Hindlimb muscle (tissue), 1 donor: ENCODE results near the gene CNPY1. TPM values are rescaled to one million over a fixed set of nuclear protein-coding genes. Genes with fewer than 3 reads are reported as not detected.
"Not testable (repeated sequence)": the region's sequence is repeated elsewhere in the genome, so short reads cannot be mapped to it uniquely, and the experiment has no call there.

Experiments
- DNase-seq: peaks from one replicate; pipeline ENCODE4 v3.0.0-alpha.2; 2013
- polyA plus RNA-seq: library from polyadenylated mRNA; unstranded; fragments of 120-200 nt; gene quantifications from one replicate; pipeline ENCODE4 v1.2.1, GENCODE V29; 2013; ENCODE audit not compliant: insufficient read length

Gene CNPY1
- polyA plus RNA-seq, 1 donor, result not detected

DNA sequence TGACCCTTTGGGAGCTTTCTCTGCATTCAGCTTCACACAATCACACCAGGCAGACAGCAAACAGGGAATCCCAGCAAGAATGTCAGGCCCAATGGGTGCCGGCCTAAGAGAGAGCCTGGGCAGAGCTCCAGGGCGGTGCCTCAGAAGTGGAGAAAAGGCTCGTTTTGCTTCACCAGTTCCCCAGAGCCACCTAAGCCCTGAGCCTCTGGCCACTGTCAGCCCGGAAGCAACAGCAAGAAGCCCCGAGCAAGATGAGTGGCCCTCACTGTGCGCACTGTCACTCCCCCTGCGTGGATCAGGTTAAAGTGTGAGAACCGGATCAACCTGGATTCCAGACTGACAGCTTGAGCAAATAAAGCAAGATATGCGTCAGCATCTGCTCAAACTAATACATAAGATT is 14.7 kb downstream of the CNPY1 start:
- no peak for DNase-seq

DNA sequence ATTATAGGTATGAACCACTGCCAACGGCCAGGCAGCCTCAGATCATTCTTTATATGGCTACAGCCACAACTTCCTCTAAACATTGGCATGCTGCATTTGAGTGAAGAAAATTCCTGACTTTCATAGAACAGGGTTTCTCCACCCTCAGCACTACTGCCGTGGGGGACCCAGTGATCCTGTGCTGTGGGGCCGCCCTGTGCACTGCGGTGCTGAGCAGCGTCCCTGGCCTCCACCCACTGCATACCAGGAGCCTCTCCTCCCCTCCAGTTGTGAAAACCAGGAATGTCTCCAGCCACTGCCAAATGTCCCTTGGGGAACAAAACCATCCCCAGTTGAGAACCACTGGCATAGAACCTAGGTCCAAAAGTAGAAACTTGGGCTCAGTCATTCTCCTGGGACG is 15.8 kb downstream of the CNPY1 start:
- DNase-seq, result no peak

DNA sequence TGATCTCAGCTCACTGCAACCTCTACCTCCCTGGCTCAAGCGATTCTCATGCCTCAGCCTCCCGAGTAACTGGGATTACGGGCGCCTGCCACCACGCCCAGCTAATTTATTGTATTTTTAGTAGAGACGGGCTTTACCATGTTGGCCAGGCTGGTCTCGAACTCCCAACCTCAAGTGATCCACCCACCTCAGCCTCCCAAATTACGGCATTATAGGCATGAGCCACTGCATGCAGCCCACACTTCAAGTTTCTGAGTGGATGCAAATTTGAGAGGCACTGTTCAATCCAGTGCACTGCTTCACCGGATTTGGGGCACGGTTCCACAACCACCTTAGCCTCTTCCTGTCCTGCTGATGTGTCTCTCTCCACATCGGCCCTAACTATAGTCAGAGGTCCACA is 16.5 kb downstream of the CNPY1 start:
- no peak for DNase-seq

DNA sequence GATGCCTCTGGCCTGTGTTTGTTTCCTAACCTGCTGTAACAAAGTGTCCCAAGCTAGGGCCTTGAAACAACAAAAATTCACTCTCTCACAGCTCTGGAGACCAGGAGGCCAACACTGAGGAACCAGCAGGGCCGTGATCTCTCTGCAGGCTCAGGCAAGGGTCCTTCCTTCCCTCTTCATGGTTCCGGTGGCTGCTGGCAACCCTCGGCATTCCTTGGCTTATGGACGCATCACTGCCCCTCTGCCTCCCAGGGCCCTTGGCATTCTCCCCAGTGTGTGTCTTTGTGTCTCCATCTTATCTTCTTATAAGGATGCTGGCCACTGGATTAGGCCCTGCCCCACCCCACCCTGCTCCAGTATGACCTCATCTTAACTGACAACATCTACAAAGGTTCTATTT is 17.0 kb downstream of the CNPY1 start:
- no peak for DNase-seq

DNA sequence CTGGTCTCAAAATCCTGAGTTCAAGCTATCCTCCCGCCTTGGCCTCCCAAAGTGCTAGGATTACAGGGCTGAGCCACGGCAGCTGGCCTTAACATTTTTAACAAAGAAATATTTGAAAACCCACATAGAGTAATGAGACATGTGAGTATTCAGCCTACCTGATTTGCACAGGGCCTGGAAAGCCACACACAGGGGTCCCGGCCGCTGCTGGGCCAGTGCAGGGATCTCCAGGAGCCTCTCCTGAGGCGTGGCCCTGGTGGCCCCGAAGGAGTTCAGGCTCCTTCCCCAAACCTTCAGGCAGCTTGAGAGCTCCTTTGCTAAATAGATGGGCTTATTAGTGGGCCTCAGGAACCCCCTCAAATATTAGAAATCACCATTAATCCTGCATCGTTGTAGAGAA is 18.7 kb downstream of the CNPY1 start:
- DNase-seq, result no peak

DNA sequence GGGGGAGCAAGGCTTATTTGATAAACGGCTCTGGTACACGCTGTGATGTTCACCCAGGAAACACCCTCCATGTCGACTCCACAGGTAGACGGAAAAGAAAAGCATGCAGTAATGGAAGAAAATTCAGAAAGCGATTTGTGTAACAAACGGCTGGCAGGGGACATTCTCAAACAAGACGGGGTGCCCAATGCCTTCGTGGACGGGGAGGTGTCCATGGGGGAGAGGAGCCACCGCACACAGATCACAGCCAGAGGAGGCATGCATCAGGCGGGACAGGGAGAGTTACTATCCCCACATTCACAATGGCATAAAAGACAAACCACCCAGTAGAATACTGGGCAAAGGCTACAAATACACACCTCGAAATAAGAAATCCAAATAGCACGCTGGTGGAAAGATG is 20.1 kb downstream of the CNPY1 start:
- no peak for DNase-seq

DNA sequence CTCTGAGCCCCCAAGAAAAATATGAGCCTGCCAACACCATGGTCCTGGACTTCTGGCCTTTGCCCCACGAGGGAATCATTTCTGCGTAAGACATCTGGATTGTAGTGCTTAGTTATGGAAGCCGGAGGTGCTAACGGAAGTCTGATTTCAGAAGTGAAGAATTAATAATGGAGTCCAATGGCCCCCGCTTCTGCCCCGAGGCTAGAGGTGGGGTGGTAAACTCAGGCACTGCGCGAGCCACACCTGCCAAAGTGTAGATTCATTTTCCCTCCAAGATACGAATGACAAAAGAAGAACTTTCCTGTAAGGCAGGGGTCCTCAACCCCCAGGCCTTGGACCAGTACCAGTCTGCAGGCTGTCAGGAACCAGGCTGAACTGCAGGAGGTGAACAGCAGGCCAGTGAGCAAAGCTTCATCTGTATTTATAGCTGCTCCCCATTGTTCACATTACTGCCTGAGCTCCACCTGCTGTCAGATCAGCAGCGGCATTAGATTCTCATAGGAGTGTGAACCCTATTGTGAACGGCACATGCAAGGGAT is 22.3 kb downstream of the CNPY1 start:
- DNase-seq, result no peak

DNA sequence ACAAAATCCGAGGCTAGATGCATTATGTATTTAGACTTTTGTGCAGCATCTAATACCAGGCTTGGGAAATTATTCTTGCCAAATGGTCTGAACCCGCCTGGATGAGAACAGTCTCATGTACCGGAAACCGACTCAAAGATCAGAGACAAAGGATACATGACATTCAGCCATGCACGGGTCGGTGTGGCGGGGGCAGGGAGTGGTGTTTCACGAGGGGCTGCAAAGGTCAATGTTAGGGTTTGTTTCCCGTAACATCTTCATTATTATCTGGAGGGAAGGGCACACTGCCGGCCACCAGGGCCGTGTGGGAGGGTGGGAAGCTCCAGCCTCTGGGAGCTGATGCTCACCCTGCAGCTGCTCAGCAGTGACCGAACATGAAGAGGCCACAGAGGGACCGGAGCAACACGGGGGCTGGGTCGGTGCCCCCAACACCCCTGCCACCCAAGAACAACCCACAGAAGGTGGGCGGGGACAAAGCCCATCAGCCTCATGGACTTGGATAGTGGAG is 23.1 kb downstream of the CNPY1 start:
- no peak for DNase-seq

DNA sequence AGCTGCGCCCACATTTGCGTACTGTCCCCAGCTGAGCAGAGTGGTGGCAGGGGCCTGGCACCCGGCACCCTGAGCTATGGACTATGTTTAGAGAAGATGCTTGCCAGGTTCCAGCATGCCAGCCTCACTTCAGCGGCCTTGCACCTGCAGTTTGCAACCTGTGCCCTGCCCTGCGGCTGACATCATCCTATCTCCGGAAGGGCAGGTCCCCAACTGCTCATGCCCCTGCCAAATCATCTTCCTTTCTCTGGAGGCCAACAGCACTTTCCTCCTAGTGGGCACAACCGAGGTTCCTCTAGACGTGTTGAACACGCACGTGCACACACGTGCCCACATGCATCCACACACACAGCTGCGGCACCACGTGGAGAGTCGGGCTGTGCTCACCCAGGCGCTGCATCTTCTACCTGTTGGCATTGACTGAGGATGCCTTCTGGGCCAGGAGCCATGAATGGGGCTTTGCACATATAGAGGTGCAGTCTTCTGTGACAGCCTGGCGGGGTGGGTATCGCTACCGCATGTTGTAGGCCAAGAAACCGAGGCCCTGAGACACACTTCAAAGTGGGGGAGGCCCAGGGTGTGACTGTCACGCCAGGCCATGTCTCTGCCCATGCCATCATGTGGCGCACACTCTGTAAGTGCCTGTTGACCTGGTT is 24.5 kb downstream of the CNPY1 start:
- DNase-seq, result no peak

DNA sequence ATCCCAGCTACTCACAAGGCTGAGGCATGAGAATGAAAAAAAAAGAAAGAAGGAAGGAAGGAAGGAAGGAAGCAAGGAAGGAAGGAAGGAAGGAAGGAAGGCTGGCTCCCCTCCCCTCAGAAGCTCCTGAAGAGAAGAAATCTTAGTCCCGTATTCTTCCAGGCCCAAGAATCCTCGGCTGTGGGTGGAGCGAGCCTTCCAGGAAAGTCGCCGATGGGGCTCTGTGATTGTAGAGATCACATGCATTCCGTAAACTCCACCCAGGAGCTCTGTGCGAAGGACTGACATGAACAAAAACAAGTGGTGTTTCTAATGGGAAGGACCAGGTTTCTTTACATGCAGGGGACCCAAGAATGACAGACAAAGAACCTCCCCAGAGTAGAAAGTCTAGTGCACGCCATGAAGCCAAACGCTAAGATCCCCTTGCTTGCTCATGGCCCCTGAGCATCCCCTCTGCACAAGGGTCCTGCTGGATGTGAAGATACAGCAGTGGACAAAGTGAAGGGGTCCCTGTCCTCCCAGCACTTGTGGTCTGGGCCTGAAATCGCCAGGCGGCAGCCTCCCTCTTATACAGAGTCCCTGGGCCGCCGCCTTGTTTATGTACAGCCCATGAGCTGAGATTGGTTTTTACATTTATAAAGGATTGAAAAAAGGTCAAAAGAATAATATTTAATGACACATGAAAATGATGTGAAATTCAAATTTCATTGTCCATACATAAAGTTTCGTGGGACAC is 25.2 kb downstream of the CNPY1 start:
- no peak for DNase-seq

DNA sequence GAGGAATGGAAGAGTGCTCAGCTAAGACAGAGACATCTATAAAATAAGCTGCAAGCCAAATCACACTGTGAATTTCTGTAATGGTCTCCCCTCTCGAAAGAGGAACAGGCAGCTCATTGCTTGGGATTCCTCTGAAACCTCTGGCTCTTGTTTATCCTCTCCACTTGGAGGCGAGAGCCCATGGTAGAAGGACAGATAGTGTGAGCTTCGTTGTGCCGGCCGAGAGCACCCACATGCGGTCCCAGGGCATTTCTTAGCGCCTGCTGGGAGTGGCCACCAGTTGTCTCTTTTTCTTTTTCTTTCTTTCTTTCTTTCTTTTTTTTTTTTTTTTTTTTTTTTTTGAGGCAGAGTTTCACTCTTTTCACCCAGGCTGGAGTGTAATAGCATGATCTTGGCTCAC is 26.2 kb downstream of the CNPY1 start:
- no peak for DNase-seq

DNA sequence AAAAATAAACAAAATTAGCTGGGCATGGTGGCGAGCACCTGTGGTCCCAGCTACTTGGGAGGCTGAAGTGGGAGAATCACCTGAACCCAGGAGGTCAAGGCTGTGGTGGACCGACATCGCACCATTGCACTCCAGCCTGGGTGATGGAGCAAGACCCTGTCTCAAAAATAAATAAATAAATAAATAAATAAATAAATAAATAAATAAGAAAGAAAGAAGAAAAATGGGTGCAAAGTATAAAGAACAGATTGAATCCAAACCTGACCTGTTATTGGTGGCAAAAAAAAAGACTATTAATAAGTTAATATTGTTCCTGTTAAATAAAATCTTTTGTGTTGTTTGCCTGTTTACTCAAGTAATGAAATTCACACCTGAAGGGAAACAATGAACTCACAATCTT is 27.0 kb downstream of the CNPY1 start:
- not testable (repeated sequence) for DNase-seq

DNA sequence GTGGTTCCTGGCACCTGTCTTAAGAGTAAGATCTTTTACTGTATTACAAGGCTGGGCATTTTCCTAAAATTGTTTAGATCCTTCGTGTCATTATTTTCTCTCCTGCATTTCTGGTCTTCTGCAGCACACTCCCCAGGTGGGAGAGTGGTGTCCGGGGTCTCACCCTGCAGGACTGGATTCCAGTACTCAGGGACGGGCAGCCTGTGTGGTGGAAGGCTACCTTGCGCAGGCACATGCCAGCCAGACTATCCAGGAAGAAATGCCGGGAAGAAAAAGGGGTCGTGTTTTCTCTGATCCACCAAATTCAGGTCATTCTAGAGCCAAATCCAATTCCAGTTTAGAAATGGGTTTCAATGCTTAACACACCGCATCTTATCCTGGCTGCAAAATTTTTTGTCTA is 27.7 kb downstream of the CNPY1 start:
- no peak for DNase-seq

DNA sequence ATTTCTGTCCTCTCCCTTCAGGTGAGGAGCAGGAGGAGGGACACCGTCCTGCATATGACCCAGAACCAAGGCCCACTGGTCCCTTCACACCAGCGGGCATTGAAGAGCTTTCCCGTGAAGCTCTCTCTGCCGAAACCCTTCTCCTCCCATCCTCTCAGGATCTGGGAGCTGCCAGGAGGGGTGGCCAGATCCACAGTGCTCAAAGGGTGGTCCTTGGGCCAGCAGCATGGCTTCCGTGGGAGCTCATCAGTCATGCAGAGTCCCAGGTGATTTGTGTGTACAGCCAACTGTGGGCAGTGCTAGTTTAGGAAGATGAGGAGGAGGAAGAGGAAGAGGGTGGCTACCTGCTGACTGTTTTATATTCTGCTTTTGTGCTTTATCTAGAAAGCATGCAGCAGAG is 28.4 kb downstream of the CNPY1 start:
- DNase-seq, result no peak

DNA sequence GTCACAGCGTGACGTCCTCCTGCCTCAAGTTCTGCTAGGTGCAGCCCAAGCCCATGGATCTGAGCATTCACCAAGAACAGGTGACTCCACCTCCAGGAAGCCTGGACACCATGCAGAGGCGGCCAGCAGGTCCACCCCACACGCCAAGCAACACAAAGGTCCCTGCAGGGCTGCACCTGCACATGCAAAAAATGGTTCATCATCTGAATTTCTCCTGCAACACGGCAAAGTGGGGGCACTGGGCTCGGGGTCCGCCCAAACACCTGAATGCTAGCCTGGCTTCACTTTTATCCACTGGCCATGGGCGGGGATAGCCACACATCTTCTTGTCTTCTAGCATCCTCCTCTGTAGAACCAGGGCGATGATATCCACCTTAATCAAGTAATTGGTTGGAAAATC is 28.9 kb downstream of the CNPY1 start:
- no peak for DNase-seq

DNA sequence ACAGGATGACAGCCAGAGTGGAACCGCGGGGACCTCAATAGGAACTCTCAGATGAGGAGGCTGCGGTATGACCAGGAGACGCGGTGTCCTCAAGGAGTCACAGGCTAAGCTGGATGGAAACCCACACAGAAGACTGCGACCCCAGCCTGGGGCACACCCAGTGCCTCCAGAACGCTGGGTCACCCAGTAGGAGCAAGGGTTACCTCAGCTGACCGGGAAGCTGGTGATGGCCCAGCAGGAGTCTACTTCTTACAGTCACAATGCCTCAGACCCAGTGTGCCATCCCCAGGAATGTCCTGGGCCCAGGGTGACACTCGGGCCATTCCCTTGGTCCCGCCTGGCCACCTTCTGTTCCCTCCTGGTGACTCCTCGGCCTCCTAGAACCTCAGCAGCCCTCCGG is 29.9 kb downstream of the CNPY1 start:
- no peak for DNase-seq

DNA sequence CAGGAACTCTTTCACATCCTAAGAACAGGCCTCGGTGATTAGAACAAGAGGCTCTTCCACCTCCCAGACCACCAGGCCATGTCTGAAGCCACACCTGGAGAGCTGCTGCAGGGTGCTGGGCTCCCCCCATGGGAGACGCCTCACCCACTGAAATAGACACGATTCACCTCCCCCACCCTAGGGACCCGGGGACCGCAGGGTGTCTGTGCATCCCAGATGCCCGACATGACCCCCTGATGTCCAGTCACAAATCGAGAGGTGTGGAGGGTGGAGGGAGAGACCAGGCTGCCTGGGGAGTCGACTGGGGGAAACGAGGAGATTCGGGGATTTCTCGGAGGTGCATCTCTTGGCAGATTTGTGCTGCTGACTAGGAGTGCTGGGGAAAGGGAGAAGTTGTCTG is 31.0 kb downstream of the CNPY1 start:
- no peak for DNase-seq

DNA sequence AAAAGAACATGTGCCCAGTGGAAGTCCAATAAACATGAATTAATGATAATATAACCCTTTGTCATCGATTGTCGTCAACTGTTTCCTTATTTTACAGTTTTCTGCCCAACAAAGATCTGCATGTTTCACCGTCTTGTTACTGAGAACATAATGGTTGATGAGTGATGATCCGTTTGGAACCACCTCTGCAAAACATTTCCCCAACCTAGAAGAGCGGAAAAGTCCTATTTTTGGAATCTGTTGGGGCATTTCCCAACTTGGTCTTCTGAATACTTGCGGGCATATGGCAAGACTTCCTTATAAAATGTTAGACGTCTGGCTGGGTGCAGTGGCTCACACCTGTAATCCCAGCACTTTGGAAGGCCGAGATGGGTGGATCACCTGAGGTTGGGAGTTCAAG is 32.1 kb downstream of the CNPY1 start:
- no peak for DNase-seq

DNA sequence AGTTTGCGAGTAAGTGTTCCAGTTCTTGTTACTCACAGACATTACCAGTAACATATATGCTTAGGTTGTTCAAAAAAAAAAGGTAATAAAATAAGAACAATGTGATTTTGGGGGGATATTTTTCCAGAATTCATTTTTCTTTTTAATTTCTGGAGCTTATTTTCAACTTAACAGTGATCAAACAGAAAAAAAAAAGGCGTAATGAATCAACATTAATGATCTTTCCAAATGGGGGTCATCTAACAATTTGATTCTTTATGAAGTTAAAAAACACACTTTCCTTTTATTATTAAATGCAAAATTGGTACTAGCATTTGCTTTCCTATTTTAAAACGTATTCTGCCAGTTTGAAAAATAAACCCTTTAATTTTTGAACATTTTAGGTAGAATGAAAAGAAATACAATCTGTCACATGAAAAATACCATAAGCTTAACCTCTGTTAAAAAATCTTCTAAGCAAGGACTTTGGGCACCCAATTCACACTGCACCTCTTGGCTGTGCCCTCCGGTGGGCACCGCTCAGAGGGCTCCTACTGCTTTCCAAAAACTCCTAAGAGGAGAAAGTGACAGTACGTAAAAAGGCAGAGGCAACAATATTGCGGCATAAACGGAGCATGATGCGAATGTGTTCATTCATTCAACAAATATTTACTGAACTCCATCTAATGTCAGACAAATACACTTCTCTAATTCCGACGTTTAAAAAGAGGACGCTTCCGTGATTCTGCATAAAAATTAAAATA is 32.6 kb downstream of the CNPY1 start:
- DNase-seq, result no peak

DNA sequence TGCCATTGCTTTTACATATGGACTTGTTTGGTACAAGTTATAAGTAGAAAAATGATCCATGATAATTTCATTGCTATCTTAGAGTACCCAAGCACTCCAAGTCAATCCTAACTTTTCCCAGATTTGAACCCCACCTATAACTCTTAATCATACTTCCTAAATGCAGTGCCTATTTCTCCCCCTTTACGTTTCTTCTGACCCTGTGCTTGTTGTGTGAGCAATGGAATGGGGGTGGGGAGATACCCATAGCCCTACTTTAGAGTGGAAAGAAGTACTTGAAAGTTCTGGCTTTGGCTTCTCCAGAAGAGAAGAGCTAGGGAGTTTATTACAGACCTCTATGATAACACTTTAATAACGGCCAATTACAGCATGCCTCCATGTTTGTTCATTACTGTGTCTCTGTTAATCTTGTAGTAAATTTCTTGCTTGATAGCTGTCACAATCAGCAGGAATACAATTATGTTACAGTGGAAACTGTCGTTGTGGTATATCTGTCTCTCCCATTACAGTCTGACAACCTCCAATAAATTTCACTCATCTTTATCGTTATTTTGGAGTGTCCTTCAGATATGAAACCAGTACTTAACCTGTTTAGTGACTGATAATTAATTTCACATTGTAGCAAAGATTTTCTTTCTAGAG is 34.0 kb downstream of the CNPY1 start:
- no peak for DNase-seq

DNA sequence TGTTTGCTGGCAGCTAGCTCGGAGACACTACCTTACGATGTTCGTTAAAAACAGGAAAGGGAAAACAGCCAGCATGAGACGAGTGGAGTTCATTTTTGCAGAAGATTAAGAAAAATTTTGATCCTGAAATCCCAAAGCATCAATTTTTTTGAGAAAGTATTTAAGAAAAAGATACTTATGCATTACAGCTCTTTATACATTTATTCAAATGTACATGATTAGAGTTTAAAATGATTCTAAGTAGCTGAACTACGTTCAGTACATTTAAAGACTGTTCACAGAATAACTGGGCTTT is 34.7 kb downstream of the CNPY1 start:
- no peak for DNase-seq

DNA sequence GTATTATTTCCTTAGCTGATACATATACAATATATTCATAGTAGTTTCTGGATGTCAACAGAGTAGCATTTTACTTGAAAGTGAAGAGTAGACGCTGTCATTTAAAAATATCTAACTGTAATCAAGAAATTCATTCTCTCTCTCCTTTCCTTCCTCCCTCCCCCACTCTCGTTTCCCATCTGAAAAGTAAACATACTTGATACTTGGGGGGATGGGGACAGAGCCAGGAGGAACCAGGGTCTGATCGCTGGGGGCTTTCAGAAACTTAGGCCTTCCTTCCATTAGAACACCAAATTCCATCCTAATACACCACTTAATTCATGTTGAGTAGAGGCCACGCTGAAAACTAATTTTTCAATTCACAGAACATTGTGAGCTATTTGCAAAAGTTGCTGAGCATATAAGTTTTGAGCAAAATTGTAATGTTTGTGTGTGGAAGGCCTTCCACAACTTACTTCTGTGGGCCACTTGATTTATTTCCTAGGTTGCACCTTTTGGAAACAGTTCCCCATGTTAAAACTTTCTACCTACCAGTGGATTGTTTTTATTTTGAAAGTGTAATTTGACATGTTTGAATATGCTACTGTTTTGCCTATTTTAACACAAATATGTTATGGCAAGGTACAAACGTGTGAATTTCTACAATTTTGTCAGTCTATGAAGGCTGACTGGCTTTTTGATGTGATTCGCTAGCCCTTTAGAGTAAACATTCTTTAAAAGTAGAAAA is 35.2 kb downstream of the CNPY1 start:
- DNase-seq, result no peak
